ENCODE data around the gene BNIP5.
A peak's percentile ranks its signal among the peaks of the same experiment; 100 is the strongest.
"Not testable (repeated sequence)": the region's sequence is repeated elsewhere in the genome, so short reads cannot be mapped to it uniquely, and the experiment has no call there.

Gene BNIP5

GRCh38 chr6:36368421-36368820 is 31.7 kb upstream of the BNIP5 start:
- H3K4me3 ChIP-seq (replicated peaks in 1 of 2; ENCODE audit: low read depth in 2 of 2, low read length in 2 of 2): no peak overlapping the region
- no peak for DNase-seq (ENCODE audit: low read depth in 2 of 2)
- no peak for TF ChIP-seq CTCF (IDR thresholded peaks at IDR 0.05; ENCODE audit: low read depth, low read length)

- DNase-seq (ENCODE audit: low read depth in 2 of 2): no peak
- no peak for TF ChIP-seq CTCF (IDR thresholded peaks at IDR 0.05; ENCODE audit: low read depth, low read length)
- H3K4me3 ChIP-seq (replicated peaks in 1 of 2; ENCODE audit: low read depth in 2 of 2, low read length in 2 of 2): no peak overlapping the region
Observed at GRCh38 chr6:36367743-36368142, 31.1 kb upstream of the BNIP5 start.

GRCh38 chr6:36364669-36365479 is 28.2 kb upstream of the BNIP5 start:
- TF ChIP-seq CTCF (IDR thresholded peaks at IDR 0.05; ENCODE audit: low read depth, low read length): no peak
- no peak overlapping the region for H3K4me3 ChIP-seq (replicated peaks in 1 of 2; ENCODE audit: low read depth in 2 of 2, low read length in 2 of 2)
- peak; percentile 59 to 65 for DNase-seq (ENCODE audit: low read depth in 2 of 2)

GRCh38 chr6:36364061-36364635 is 27.5 kb upstream of the BNIP5 start:
- H3K4me3 ChIP-seq (replicated peaks in 1 of 2; ENCODE audit: low read depth in 2 of 2, low read length in 2 of 2); DNase-seq (ENCODE audit: low read depth in 2 of 2): not testable (repeated sequence)

- H3K4me3 ChIP-seq (replicated peaks in 1 of 2; ENCODE audit: low read depth in 2 of 2, low read length in 2 of 2); DNase-seq (ENCODE audit: low read depth in 2 of 2): not testable (repeated sequence)
Observed at GRCh38 chr6:36363371-36363752, 26.7 kb upstream of the BNIP5 start.

GRCh38 chr6:36362551-36363370 is 26.1 kb upstream of the BNIP5 start:
- no peak overlapping the region for H3K4me3 ChIP-seq (replicated peaks in 1 of 2; ENCODE audit: low read depth in 2 of 2, low read length in 2 of 2)
- DNase-seq (ENCODE audit: low read depth in 2 of 2): peak in 1 of 2 donors; percentile 23
- TF ChIP-seq CTCF (IDR thresholded peaks at IDR 0.05; ENCODE audit: low read depth, low read length): no peak

GRCh38 chr6:36361071-36361470 is 24.4 kb upstream of the BNIP5 start:
- no peak for DNase-seq (ENCODE audit: low read depth in 2 of 2)
- H3K4me3 ChIP-seq (replicated peaks in 1 of 2; ENCODE audit: low read depth in 2 of 2, low read length in 2 of 2): no peak overlapping the region
- TF ChIP-seq CTCF (IDR thresholded peaks at IDR 0.05; ENCODE audit: low read depth, low read length): no peak
